Keratinocyte (primary cell): Measurements from ENCODE around the gene RGS6. TPM values are rescaled to one million over a fixed set of nuclear protein-coding genes. Genes with fewer than 3 reads are reported as not detected.

Experiments
- DNase-seq: peaks from one replicate; pipeline ENCODE4 v3.0.0-alpha.2; 2011; ENCODE audit warnings: low read depth, missing footprints, low spot score
- FAIRE-seq: peaks from 2 replicates; lab custom pipeline; 2011; peaks lifted over from hg19 to GRCh38; lab: Jason Lieb, UNC
- H2AFZ ChIP-seq: 2 replicates; pipeline ENCODE4 v1.6.0; 2012; ENCODE audit warnings: low read length, control low read depth, inconsistent platforms; ENCODE audit not compliant: control insufficient read depth
- H3K27ac ChIP-seq: 2 replicates; pipeline ENCODE4 v1.5.1; 2011; ENCODE audit warnings: low read length; ENCODE audit not compliant: control insufficient read depth, insufficient read depth
- H3K27me3 ChIP-seq: 3 replicates; pipeline ENCODE4 v1.6.0; 2011; ENCODE audit warnings: low read length; ENCODE audit not compliant: control insufficient read depth, insufficient read depth; ENCODE audit errors: extremely low read depth
- H3K36me3 ChIP-seq, 2 experiments: 2 replicates in 1 of 2; 3 replicates in 1 of 2; pipeline ENCODE4 v1.5.1; 2011; ENCODE audit warnings: low read length in 2 of 2, mild to moderate bottlenecking in 1 of 2; ENCODE audit not compliant: control insufficient read depth in 2 of 2, insufficient read depth in 2 of 2; ENCODE audit errors: extremely low read depth in 1 of 2
- H3K4me1 ChIP-seq: 3 replicates; pipeline ENCODE4 v1.5.1; 2011; ENCODE audit warnings: low read length; ENCODE audit not compliant: control insufficient read depth, insufficient read depth; ENCODE audit errors: extremely low read depth
- H3K4me2 ChIP-seq: 3 replicates; pipeline ENCODE4 v1.6.0; 2011; ENCODE audit warnings: low read depth, low read length; ENCODE audit not compliant: control insufficient read depth, insufficient read depth; ENCODE audit errors: extremely low read depth
- H3K4me3 ChIP-seq, 3 experiments: fragments of 200-600 bp in 1 of 3; sonication (generic) in 1 of 3; 2 replicates in 2 of 3; 3 replicates in 1 of 3; pipeline ENCODE4 v1.5.1; 2011 to 2016; ENCODE audit warnings: low read length in 3 of 3, mild to moderate bottlenecking in 3 of 3, control low read depth in 2 of 3, inconsistent platforms in 1 of 3, low read depth in 1 of 3, mixed read lengths in 1 of 3, mixed run types in 1 of 3, moderate library complexity in 1 of 3; ENCODE audit not compliant: control insufficient read depth in 2 of 3, insufficient read depth in 2 of 3; ENCODE audit errors: extremely low read depth in 1 of 3
- H3K79me2 ChIP-seq: 2 replicates; pipeline ENCODE4 v1.6.0; 2012; ENCODE audit warnings: low read length; ENCODE audit not compliant: control insufficient read depth, insufficient read depth
- H3K9ac ChIP-seq: 3 replicates; pipeline ENCODE4 v1.6.0; 2011; ENCODE audit warnings: low read length; ENCODE audit not compliant: control insufficient read depth, insufficient read depth; ENCODE audit errors: extremely low read depth
- H3K9me1 ChIP-seq: 3 replicates; pipeline ENCODE4 v1.6.0; 2011; ENCODE audit warnings: low read length; ENCODE audit not compliant: control insufficient read depth, insufficient read depth; ENCODE audit errors: extremely low read depth
- H3K9me3 ChIP-seq: 2 replicates; pipeline ENCODE4 v1.5.1; 2012; ENCODE audit warnings: low read depth, low read length; ENCODE audit not compliant: control insufficient read depth
- H4K20me1 ChIP-seq: 3 replicates; pipeline ENCODE4 v1.6.0; 2011; ENCODE audit warnings: low read length; ENCODE audit not compliant: control insufficient read depth, insufficient read depth; ENCODE audit errors: extremely low read depth
- CTCF ChIP-seq, 3 experiments: IDR thresholded peaks in 1 of 3; conservative IDR thresholded peaks in 1 of 3; optimal IDR thresholded peaks in 1 of 3; 2 replicates in 2 of 3; 3 replicates in 1 of 3; pipeline versions ENCODE3 to v1.5.1; 2011; ENCODE audit warnings: low read length in 3 of 3, mild to moderate bottlenecking in 3 of 3, moderate library complexity in 2 of 3, control low read depth in 1 of 3, inconsistent platforms in 1 of 3; ENCODE audit not compliant: insufficient read depth in 2 of 3; ENCODE audit errors: extremely low read depth in 1 of 3
- EZH2 ChIP-seq: IDR thresholded peaks from one replicate; pipeline ENCODE4 v1.6.1; 2012; ENCODE audit warnings: inconsistent platforms, mild to moderate bottlenecking, low read length, moderate library complexity
- dilution Hi-C: fragments of 300-500 bp; cut with MboI; formaldehyde crosslinking; loops from one replicate; pipeline ENCODE4 v1.7.0; 2020; ENCODE audit warnings: low sequenced_read_pairs; ENCODE audit not compliant: extremely low pct_ligation_motif_present
- polyA plus RNA-seq, 5 experiments: library from polyadenylated mRNA; depleted of rRNA in 3 of 5; stranded (reverse) in 3 of 5; stranded (forward) in 1 of 5; unstranded in 1 of 5; fragments of >200 nt; gene quantifications; 1 replicate in 1 of 5; 2 replicates in 3 of 5; 3 replicates in 1 of 5; pipeline versions ENCODE4 v1.2.1 to v1.2.3, GENCODE V29; 2011 to 2012; ENCODE audit warnings: missing spikeins in 2 of 5, low read depth in 1 of 5, low replicate concordance in 1 of 5

Gene RGS6
- polyA plus RNA-seq, 1 donor (not counting 4 experiments of a cell fraction or from before 2014, with no cell fraction given): not detected

- H3K27ac ChIP-seq: no peak overlapping the region
- DNase-seq (no peak), FAIRE-seq (no peak)
Observed at GRCh38 chr14:72366619-72367018, 434.4 kb downstream of the RGS6 start.

GRCh38 chr14:72369106-72369505 is 436.9 kb downstream of the RGS6 start:
- no peak overlapping the region for H2AFZ ChIP-seq
- H3K36me3 ChIP-seq: no peaks in the 10 kb centered on the region
- no peak overlapping the region for H3K4me2 ChIP-seq
- H4K20me1 ChIP-seq: no peaks in the 10 kb centered on the region
- H3K27ac ChIP-seq: no peak overlapping the region
- no peaks in the 10 kb centered on the region for H3K9me1 ChIP-seq
- DNase-seq (no peak), FAIRE-seq (no peak)
- no peaks in the 10 kb centered on the region for H3K79me2 ChIP-seq
- no peaks in the 10 kb centered on the region for H3K9me3 ChIP-seq
- H3K4me3 ChIP-seq: no peak overlapping the region
- dilution Hi-C loops: no loop called here
- H3K27me3 ChIP-seq: no peaks in the 10 kb centered on the region
- no peak overlapping the region for H3K9ac ChIP-seq
- H3K4me1 ChIP-seq: no peaks in the 10 kb centered on the region
- TF ChIP-seq CTCF (optimal IDR thresholded peaks at IDR 0.05 in 1 of 3, IDR thresholded peaks at IDR 0.05 in 1 of 3, conservative IDR thresholded peaks at IDR 0.05 in 1 of 3; ENCODE audit: extremely low read depth in 1 of 3, insufficient read depth in 2 of 3, low read length in 3 of 3) (no peak), EZH2 (no peak)

More at GRCh38 chr14:72366619-72367018, 434.4 kb downstream of the RGS6 start:
- no peak for TF ChIP-seq CTCF (optimal IDR thresholded peaks at IDR 0.05 in 1 of 3, IDR thresholded peaks at IDR 0.05 in 1 of 3, conservative IDR thresholded peaks at IDR 0.05 in 1 of 3; ENCODE audit: extremely low read depth in 1 of 3, insufficient read depth in 2 of 3, low read length in 3 of 3)
- TF ChIP-seq EZH2: no peak
- Histone ChIP-seq H3K36me3 (no peaks in the 10 kb centered on the region), H2AFZ (no peak overlapping the region), H3K4me3 (no peak overlapping the region), H3K9ac (no peak overlapping the region), H3K79me2 (no peaks in the 10 kb centered on the region), H3K9me1 (no peaks in the 10 kb centered on the region), H3K4me2 (no peak overlapping the region), H4K20me1 (no peaks in the 10 kb centered on the region), H3K4me1 (no peaks in the 10 kb centered on the region), H3K27me3 (no peaks in the 10 kb centered on the region), H3K9me3 (no peaks in the 10 kb centered on the region)
- dilution Hi-C loops: no loop called here
